IMR-90 (cell line): ENCODE data around the gene NFASC. TPM values are rescaled to one million over a fixed set of nuclear protein-coding genes. Genes with fewer than 3 reads are reported as not detected.

Source experiments
- ATAC-seq: fragments of 200-7000 bp; cut with Tn5 transposase; 2 replicates; pipeline ENCODE4 v1.9.1; 2020; ENCODE audit warnings: low read depth, mild to moderate bottlenecking, moderate library complexity
- BruUV-seq: library from RNA; stranded (reverse); fragments of 400-500 nt; replicated peaks from 2 replicates; lab custom pipeline; 2021; lab: Mats Ljungman, UMichigan
- CTCF ChIA-PET: fragments of 300-600 bp; formaldehyde crosslinking; extraction: SDS; loops from one replicate; lab custom pipeline; 2021; ENCODE audit warnings: antibody characterized with exemption; lab: Yijun Ruan, JAX
- POLR2A ChIA-PET: fragments of 300-600 bp; sonication (Branson Sonifier 250); formaldehyde crosslinking; loops from one replicate; lab custom pipeline; 2022; ENCODE audit warnings: antibody characterized with exemption; ENCODE audit not compliant: unreplicated experiment; lab: Charles Lee
- DNase-seq: peaks from one replicate; pipeline ENCODE4 v3.0.0; 2013
- H2AFZ ChIP-seq: replicated peaks from 2 replicates; pipeline ENCODE3; 2013; ENCODE audit warnings: low read length, mild to moderate bottlenecking; ENCODE audit not compliant: poor library complexity
- H2AK5ac ChIP-seq: 2 replicates; pipeline ENCODE4 v1.6.1; 2013; ENCODE audit warnings: low read depth, low read length, inconsistent platforms
- H2AK9ac ChIP-seq: replicated peaks from 2 replicates; pipeline ENCODE3; 2013; ENCODE audit warnings: mild to moderate bottlenecking, low read depth, low read length, moderate library complexity; ENCODE audit not compliant: poor library complexity
- H2BK120ac ChIP-seq: 2 replicates; pipeline ENCODE4 v1.6.1; 2013; ENCODE audit warnings: low read depth, low read length, inconsistent platforms
- H2BK15ac ChIP-seq: 3 replicates; pipeline ENCODE4 v1.6.1; 2013; ENCODE audit warnings: low read depth, low read length, inconsistent platforms
- H2BK20ac ChIP-seq: 2 replicates; pipeline ENCODE4 v1.6.1; 2013; ENCODE audit warnings: low read depth, mild to moderate bottlenecking, inconsistent platforms, low read length, moderate library complexity
- H2BK5ac ChIP-seq: 2 replicates; pipeline ENCODE4 v1.6.1; 2013; ENCODE audit warnings: mild to moderate bottlenecking, low read depth, low read length, inconsistent platforms; ENCODE audit not compliant: poor library complexity, severe bottlenecking
- H3K14ac ChIP-seq: replicated peaks from 2 replicates; pipeline ENCODE4 v1.6.1; 2013; ENCODE audit warnings: low read depth, low read length, inconsistent platforms
- H3K18ac ChIP-seq: 2 replicates; pipeline ENCODE4 v1.6.1; 2013; ENCODE audit warnings: low read depth, low read length, control low read depth
- H3K23ac ChIP-seq: 2 replicates; pipeline ENCODE4 v1.6.1; 2013; ENCODE audit warnings: low read depth, low read length, inconsistent platforms
- H3K27ac ChIP-seq: 2 replicates; pipeline ENCODE4 v1.5.1; 2013; ENCODE audit warnings: mild to moderate bottlenecking, control low read depth, low read length; ENCODE audit not compliant: insufficient read depth
- H3K27me3 ChIP-seq: 2 replicates; pipeline ENCODE4 v1.6.1; 2013; ENCODE audit warnings: low read length; ENCODE audit not compliant: control insufficient read depth, insufficient read depth
- H3K36me3 ChIP-seq: 2 replicates; pipeline ENCODE4 v1.6.1; 2013; ENCODE audit warnings: low read length, mixed read lengths; ENCODE audit not compliant: control insufficient read depth, insufficient read depth
- H3K4ac ChIP-seq: 2 replicates; pipeline ENCODE4 v1.6.1; 2013; ENCODE audit warnings: low read depth, low read length, inconsistent platforms
- H3K4me1 ChIP-seq: 2 replicates; pipeline ENCODE4 v1.6.1; 2013; ENCODE audit warnings: low read length, mixed read lengths; ENCODE audit not compliant: control insufficient read depth, insufficient read depth
- H3K4me2 ChIP-seq: 2 replicates; pipeline ENCODE4 v1.6.1; 2013; ENCODE audit warnings: low read depth, mild to moderate bottlenecking, control low read depth, low read length, moderate library complexity
- H3K4me3 ChIP-seq: 2 replicates; pipeline ENCODE4 v1.5.1; 2013; ENCODE audit warnings: low read depth, mild to moderate bottlenecking, control low read depth, low read length, moderate library complexity; ENCODE audit not compliant: insufficient read depth
- H3K56ac ChIP-seq: 2 replicates; pipeline ENCODE4 v1.6.1; 2013; ENCODE audit warnings: low read length, inconsistent platforms; ENCODE audit not compliant: insufficient read depth; ENCODE audit errors: extremely low read depth
- H3K79me1 ChIP-seq, 2 experiments: 2 replicates each; pipeline ENCODE4 v1.6.1; 2013; ENCODE audit warnings: low read length in 2 of 2, inconsistent platforms in 1 of 2, low read depth in 1 of 2
- H3K9ac ChIP-seq: 2 replicates; pipeline ENCODE4 v1.6.1; 2013; ENCODE audit warnings: low read depth, low read length, control low read depth
- H3K9me1 ChIP-seq: 2 replicates; pipeline ENCODE4 v1.6.1; 2013; ENCODE audit warnings: low read length, inconsistent platforms; ENCODE audit not compliant: insufficient read depth
- H3K9me3 ChIP-seq: 2 replicates; pipeline ENCODE4 v1.6.1; 2013; ENCODE audit warnings: low read length; ENCODE audit not compliant: control insufficient read depth, insufficient read depth
- H4K20me1 ChIP-seq: 2 replicates; pipeline ENCODE4 v1.6.1; 2013; ENCODE audit warnings: low read length, inconsistent platforms; ENCODE audit not compliant: insufficient read depth
- H4K5ac ChIP-seq: 2 replicates; pipeline ENCODE4 v1.6.1; 2013; ENCODE audit warnings: mild to moderate bottlenecking, low read depth, low read length, control low read depth
- H4K8ac ChIP-seq, 2 experiments: 2 replicates each; pipeline ENCODE4 v1.6.1; 2013; ENCODE audit warnings: low read depth in 2 of 2, low read length in 2 of 2, control low read depth in 1 of 2, inconsistent platforms in 1 of 2
- H4K91ac ChIP-seq: 2 replicates; pipeline ENCODE4 v1.6.1; 2013; ENCODE audit warnings: low read depth, low read length, inconsistent platforms; ENCODE audit not compliant: insufficient read depth
- BHLHE40 ChIP-seq: fragments of 150-350 bp; IDR thresholded peaks from 2 replicates; pipeline ENCODE4 v1.6.1; 2016; ENCODE audit warnings: mild to moderate bottlenecking, low read depth, low read length
- FOS ChIP-seq: fragments of 150-350 bp; IDR thresholded peaks from 2 replicates; pipeline ENCODE4 v1.6.1; 2016; ENCODE audit warnings: low read depth, low read length
- MAFK ChIP-seq: IDR thresholded peaks from 2 replicates; pipeline ENCODE4 v1.6.1; 2012; ENCODE audit warnings: low read depth, low read length, improper control_type of control experiment
- MAZ ChIP-seq: IDR thresholded peaks from 2 replicates; pipeline ENCODE4 v1.6.1; 2012; ENCODE audit warnings: low read depth, mild to moderate bottlenecking, low read length, improper control_type of control experiment, moderate library complexity, borderline replicate concordance
- NFE2L2 ChIP-seq: fragments of 150-350 bp; IDR thresholded peaks from 2 replicates; pipeline ENCODE4 v1.6.1; 2016; ENCODE audit warnings: low read depth, mild to moderate bottlenecking, low read length
- POLR2A ChIP-seq: IDR thresholded peaks from 2 replicates; pipeline ENCODE4 v1.6.1; 2012; ENCODE audit warnings: mild to moderate bottlenecking, low read depth, low read length
- WGBS, 2 experiments: methylation state at CpG; one replicate each; pipeline versions ENCODE4 v1.1.5 to v1.1.7; 2013; ENCODE audit warnings: missing lambda C conversion rate in 2 of 2; ENCODE audit not compliant: insufficient read length in 1 of 2; ENCODE audit errors: extremely low coverage in 2 of 2; 5-methylcytosine and 5-hydroxymethylcytosine counted together
- dilution Hi-C: fragments of 300-500 bp; cut with HindIII; formaldehyde crosslinking; loops from one replicate; pipeline ENCODE4 v1.14.3; 2018; ENCODE audit warnings: low sequenced_read_pairs; ENCODE audit not compliant: unreplicated experiment
- in situ Hi-C: fragments of 300-500 bp; cut with MboI; formaldehyde crosslinking; loops from 3 replicates; pipeline ENCODE4 v1.14.3; 2019; ENCODE audit warnings: low sequenced_read_pairs, inconsistent platforms, mixed read lengths
- intact Hi-C: fragments of 100-400 bp; cut with micrococcal nuclease; formaldehyde crosslinking; loops from 2 replicates; pipeline ENCODE4 v1.10.0; 2022
- polyA plus RNA-seq, 3 experiments: library from polyadenylated mRNA; depleted of rRNA; stranded (reverse); fragments of >200 nt; gene quantifications; 2 replicates each; pipeline ENCODE4 v1.2.3, GENCODE V29; 2012; ENCODE audit warnings: low replicate concordance in 1 of 3
- total RNA-seq: library from RNA; depleted of rRNA; stranded (reverse); fragments of >200 nt; gene quantifications from 2 replicates; pipeline ENCODE4 v1.2.3, GENCODE V29; 2012

NFASC gene
- total and polyA plus RNA-seq, 2 of the 4 experiments (the other 2 are of a cell fraction) = 0.18 to 0.79 TPM

- ATAC-seq (no peak), DNase-seq (no peak)
- Histone ChIP-seq H2BK15ac (no peak overlapping the region), H3K36me3 (no peaks in the 10 kb centered on the region), H3K9me3 (no peaks in the 10 kb centered on the region), H3K4me3 (no peak overlapping the region), H3K56ac (no peak overlapping the region), H3K4me1 (no peaks in the 10 kb centered on the region), H3K9me1 (no peaks in the 10 kb centered on the region), H3K27me3 (peaks cover 73% of the 10 kb centered on the region), H3K27ac (no peak overlapping the region), H2BK20ac (no peak overlapping the region), H3K79me1 (no peaks in the 10 kb centered on the region), H3K4ac (no peak overlapping the region), H2BK120ac (no peak overlapping the region), H4K20me1 (no peaks in the 10 kb centered on the region), H3K23ac (no peak overlapping the region), H3K18ac (no peak overlapping the region), H3K9ac (no peak overlapping the region), H4K91ac (no peak overlapping the region), H3K14ac (no peak overlapping the region), H2AK9ac (no peak overlapping the region), H2AK5ac (no peak overlapping the region), H4K8ac (no peak overlapping the region), H4K5ac (no peak overlapping the region), H2BK5ac (no peak overlapping the region), H2AFZ (no peak overlapping the region), H3K4me2 (no peak overlapping the region)
- ChIA-PET CTCF (interaction anchor here (2.1 kb wide), 1 partner anchor 12 kb away, joined by 10 read pairs; no protein-coding TSS in a partner anchor), POLR2A (no interaction called here)
- intact Hi-C loops = no loop called here
- in situ Hi-C loops = no loop called here
- 60% methylated on average over 1 of the region's 6 CpGs; no CpG with 5 or more reads in 1 of the 2 experiments for WGBS, 2 experiments
- BruUV-seq = no TSS peak
- dilution Hi-C loops = no loop called here
- no peak for TF ChIP-seq FOS
- no peak for TF ChIP-seq MAFK
- no peak for TF ChIP-seq MAZ
- TF ChIP-seq NFE2L2 = no peak
- no peak for TF ChIP-seq BHLHE40
- no peak for TF ChIP-seq POLR2A
Observed at GRCh38 chr1:205049479-205049878, 178.8 kb downstream of the NFASC start.
